ENCODE results near the gene FOXK2. TPM values are rescaled to one million over a fixed set of nuclear protein-coding genes. Genes with fewer than 3 reads are reported as not detected.

The FOXK2 gene
- total RNA-seq, 1 donor from 2014 or later: 60.4 TPM

DNA sequence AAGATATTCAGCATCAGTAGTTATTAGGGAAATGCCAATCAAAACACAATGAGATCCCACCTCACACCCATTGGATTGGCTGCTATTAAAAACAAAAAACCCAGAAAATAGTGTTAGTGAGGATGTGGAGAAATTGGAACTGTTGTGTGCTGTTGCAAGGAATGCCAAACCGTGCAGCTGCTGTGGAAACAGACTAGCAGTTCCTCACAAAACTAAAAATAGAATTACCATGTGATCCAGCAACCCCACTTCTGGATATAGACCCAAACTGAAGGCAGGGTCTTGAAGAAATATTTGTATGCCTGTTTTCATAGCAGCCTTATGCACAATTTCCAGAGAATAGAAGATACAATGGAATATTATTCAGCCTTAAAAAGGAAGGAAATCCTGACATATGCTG, 46.0 kb downstream of the FOXK2 start:
- Mint-ChIP-seq H3K9me3 (no peaks in the 10 kb centered on the region), H3K36me3 (ENCODE audit: low read depth) (peaks cover 55% of the 10 kb centered on the region), H3K27me3 (no peaks in the 10 kb centered on the region), H3K4me1 (peaks cover 5% of the 10 kb centered on the region), H3K27ac (no peak overlapping the region), H3K4me3 (no peak overlapping the region)
- no peak for ATAC-seq (ENCODE audit: low read depth)
- ChIA-PET CTCF (no interaction called here), POLR2A (no interaction called here)
- intact Hi-C loops (cut with micrococcal nuclease): no loop called here
- TF ChIP-seq, protein P1, sequence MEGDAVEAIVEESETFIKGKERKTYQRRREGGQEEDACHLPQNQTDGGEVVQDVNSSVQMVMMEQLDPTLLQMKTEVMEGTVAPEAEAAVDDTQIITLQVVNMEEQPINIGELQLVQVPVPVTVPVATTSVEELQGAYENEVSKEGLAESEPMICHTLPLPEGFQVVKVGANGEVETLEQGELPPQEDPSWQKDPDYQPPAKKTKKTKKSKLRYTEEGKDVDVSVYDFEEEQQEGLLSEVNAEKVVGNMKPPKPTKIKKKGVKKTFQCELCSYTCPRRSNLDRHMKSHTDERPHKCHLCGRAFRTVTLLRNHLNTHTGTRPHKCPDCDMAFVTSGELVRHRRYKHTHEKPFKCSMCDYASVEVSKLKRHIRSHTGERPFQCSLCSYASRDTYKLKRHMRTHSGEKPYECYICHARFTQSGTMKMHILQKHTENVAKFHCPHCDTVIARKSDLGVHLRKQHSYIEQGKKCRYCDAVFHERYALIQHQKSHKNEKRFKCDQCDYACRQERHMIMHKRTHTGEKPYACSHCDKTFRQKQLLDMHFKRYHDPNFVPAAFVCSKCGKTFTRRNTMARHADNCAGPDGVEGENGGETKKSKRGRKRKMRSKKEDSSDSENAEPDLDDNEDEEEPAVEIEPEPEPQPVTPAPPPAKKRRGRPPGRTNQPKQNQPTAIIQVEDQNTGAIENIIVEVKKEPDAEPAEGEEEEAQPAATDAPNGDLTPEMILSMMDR (IDR thresholded peaks at IDR 0.05): no peak
- DNase-seq: no peak

DNA sequence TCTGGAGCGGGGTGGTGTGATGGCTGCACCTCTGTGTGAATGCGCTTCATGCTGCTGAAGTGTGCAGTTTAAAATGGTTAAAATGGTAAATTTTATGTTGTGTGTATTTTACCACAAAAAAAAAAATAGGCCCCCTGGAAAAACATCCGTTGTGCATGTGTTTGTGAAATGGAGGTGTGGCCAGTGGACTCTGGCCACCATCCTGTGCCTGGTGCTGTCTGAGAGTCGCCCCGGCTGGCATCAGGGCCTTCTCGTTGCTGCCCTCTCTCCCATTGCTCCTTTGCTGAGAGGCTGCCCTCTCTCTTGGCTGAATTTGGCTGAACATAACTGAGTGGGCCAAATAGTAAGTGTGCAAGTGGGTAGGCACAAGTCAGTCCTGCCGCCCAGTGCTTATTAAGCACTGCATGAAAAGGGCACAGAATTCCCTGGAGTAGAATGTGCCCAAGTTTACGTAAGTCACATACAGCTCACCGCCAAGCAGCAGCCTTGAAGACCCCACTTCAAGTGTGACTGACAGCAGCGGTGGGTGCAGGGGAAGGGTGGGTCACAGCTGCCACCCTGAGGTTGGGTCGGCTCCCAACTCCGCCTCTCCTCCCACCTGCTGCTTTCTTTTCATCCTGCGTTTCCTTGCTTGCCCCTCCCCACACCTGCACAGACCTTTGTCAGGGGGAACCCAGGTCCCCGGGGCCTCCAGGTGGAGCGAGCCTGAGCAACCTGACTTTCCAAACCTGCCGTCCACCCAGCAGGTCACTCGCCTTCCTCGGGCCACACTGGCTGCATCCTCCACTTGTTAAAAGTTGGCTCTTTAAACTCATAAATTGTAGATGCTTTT, 46.8 kb downstream of the FOXK2 start:
- ChIA-PET POLR2A (no interaction called here), CTCF (no interaction called here)
- TF ChIP-seq, protein P1 (IDR thresholded peaks at IDR 0.05): no peak
- intact Hi-C loops (cut with micrococcal nuclease): no loop called here
- Mint-ChIP-seq H3K4me1 (peaks cover under 1% of the 10 kb centered on the region), H3K4me3 (no peak overlapping the region), H3K27me3 (no peaks in the 10 kb centered on the region), H3K36me3 (ENCODE audit: low read depth) (peaks cover 60% of the 10 kb centered on the region), H3K27ac (no peak overlapping the region), H3K9me3 (no peaks in the 10 kb centered on the region)
- ATAC-seq (ENCODE audit: low read depth): no peak
- no peak for DNase-seq

DNA sequence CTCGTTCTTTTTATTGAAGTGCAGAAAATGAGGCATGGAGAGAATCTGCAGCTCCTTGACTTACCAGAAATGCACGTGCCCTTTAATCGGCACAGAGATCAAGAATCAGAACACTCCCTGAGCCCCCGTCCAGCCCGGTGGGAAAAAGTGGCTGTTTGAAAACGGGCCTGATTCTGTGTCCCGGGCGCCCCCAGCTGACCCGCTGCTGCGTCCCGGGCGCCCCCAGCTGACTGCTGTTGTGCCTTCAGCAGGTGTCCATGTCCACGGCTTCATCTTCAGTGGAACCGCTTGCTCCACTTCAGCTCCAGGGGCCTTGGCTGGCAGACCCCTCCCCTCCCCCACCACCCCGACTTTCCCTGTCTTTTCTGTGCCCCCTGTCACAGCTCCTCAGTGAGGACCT, 47.8 kb downstream of the FOXK2 start:
- Mint-ChIP-seq H3K27ac (no peak overlapping the region), H3K4me1 (no peaks in the 10 kb centered on the region), H3K9me3 (no peaks in the 10 kb centered on the region), H3K4me3 (no peak overlapping the region), H3K27me3 (no peaks in the 10 kb centered on the region), H3K36me3 (ENCODE audit: low read depth) (peaks cover 67% of the 10 kb centered on the region)
- ATAC-seq (ENCODE audit: low read depth) (no peak), DNase-seq (no peak)
- TF ChIP-seq, protein P1 (IDR thresholded peaks at IDR 0.05): no peak
- ChIA-PET CTCF (no interaction called here), POLR2A (no interaction called here)
- intact Hi-C loops (cut with micrococcal nuclease): no loop called here

DNA sequence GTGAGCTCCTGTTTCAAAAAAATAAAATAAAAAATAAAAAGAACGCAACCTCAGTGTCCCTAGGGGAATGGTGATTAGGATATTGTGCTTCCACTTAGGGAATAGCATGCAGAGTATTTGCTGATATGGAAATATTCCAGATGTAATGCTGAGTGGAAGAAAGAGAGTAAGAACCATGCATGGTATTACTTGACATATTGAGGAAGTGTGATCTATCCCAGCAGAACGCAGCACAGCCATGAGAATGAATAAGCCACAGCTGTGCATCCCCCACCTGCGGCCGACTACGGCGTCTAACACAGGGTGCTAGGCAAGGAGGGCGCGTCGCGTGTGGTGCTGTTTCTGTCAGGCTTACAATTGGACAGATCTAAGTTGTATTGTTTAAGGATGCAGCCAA, 49.5 kb downstream of the FOXK2 start:
- intact Hi-C loops (cut with micrococcal nuclease): no loop called here
- no peak overlapping the region for H3K27ac Mint-ChIP-seq
- ATAC-seq (ENCODE audit: low read depth) (no peak), DNase-seq (no peak)
- H3K4me1 Mint-ChIP-seq: no peaks in the 10 kb centered on the region
- H3K36me3 Mint-ChIP-seq (ENCODE audit: low read depth): peaks cover 74% of the 10 kb centered on the region
- ChIA-PET CTCF (no interaction called here), POLR2A (no interaction called here)
- H3K9me3 Mint-ChIP-seq: no peaks in the 10 kb centered on the region
- H3K27me3 Mint-ChIP-seq: no peaks in the 10 kb centered on the region
- TF ChIP-seq, protein P1 (IDR thresholded peaks at IDR 0.05): no peak
- H3K4me3 Mint-ChIP-seq: no peak overlapping the region

DNA sequence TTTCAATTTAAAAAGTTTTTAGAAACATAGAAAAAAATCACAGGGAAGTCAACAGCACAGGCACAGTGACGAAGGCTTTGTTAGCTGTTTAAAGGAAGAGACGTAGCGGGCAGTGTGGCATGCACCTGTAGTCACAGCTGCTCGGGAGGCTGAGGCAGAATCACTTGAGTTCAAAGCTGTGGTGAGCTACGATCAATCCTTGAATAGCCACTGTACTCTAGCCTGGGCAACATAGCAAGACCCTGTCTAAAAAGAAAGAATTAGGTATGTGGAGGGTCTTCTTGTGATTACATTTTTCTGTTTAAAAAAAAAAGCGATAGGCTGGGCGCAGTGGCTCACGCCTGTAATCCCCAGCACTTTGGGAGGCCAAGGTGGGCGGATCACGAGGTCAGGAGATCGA, 50.1 kb downstream of the FOXK2 start:
- Mint-ChIP-seq H3K27me3 (no peaks in the 10 kb centered on the region), H3K36me3 (ENCODE audit: low read depth) (peaks cover 77% of the 10 kb centered on the region), H3K27ac (no peak overlapping the region), H3K4me1 (no peaks in the 10 kb centered on the region), H3K9me3 (no peaks in the 10 kb centered on the region), H3K4me3 (no peak overlapping the region)
- TF ChIP-seq, protein P1 (IDR thresholded peaks at IDR 0.05): no peak
- ATAC-seq (ENCODE audit: low read depth): no peak
- intact Hi-C loops (cut with micrococcal nuclease): no loop called here
- no peak for DNase-seq
- ChIA-PET POLR2A (no interaction called here), CTCF (interaction anchor here (0.8 kb wide), 1 partner anchor 18 kb away, joined by 3 read pairs; no protein-coding TSS in a partner anchor)

All from activated B cell treated with CpG ODN at 0.5 μM for 24 hours (primary cell).